Skin epidermis (tissue), 12 donors: Measurements from ENCODE around the gene TEAD4.

Experiments used
- H3K27ac ChIP-seq, 21 experiments: fragments of 200-600 bp; sonication (generic) in 11 of 21; one replicate each; pipeline ENCODE4 v1.5.0; 2020; ENCODE audit warnings: mild to moderate bottlenecking in 3 of 21, inconsistent platforms in 2 of 21, moderate library complexity in 2 of 21
- H3K4me3 ChIP-seq, 7 experiments: fragments of 200-600 bp; sonication (generic) in 2 of 7; one replicate each; pipeline ENCODE4 v1.5.0; 2020; ENCODE audit warnings: inconsistent platforms in 2 of 7, mild to moderate bottlenecking in 2 of 7, moderate library complexity in 1 of 7

TEAD4 gene

DNA sequence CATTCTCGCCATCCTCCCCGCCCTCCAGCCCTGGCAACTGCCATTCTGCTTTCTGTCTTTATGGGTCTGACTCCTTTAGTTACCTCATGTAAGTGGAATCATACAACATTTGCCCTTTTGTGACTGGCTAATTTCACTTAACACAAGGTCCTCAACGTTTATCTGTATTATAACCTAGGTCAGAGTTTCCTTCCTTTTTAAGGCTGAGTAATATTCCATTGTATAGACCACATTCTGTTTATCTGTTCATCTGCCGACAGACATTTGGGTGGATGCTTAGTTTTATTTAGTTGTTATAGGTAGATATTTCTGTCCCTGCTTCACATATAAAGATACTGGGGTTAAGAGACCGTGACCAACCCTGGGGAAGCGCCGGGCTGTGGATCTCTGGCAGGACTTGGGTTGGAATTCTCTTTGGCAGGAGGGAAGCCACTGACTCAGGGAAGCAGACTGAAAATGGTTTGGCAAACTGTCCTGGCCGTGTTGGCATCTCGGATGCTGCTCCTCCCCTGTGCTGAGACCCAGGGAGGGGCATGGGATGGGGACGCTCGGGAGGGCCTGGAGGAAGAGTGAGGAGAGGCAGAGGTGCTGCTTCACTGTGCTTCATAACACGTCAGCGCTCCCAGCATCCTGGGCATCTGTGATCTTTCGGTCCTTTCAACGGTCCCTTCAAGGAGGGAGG, 38.9 kb downstream of the TEAD4 start:
- Histone ChIP-seq H3K27ac (peak overlapping the region in 1 of 21 experiments; percentile 5), H3K4me3 (no peak overlapping the region)

DNA sequence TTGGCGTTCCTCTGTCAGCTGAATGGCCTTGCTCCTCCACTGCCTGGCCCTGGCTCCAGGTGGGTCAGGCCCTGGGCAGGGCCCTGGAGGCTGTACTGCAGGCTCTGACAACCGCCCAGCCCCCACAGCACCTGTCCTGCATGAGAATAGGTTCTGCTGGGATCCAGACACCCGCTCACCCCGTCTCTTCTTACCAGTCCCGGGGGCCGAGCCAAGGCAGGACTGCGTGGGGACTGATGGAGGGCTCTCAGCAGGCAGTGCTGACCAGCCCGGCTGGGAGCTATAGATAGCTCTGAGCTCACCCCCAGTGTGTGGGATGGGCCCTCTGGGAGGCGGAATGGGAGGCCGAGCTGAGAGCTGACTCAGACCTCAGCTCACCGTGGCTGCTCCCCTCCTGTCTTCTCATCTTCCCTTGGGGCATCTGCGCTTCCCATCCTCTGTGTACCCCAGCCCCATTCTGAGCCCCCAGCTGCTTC, 39.6 kb downstream of the TEAD4 start:
- Histone ChIP-seq H3K4me3 (no peak overlapping the region), H3K27ac (peak overlapping the region in 1 of 21 experiments; percentile 5)

DNA sequence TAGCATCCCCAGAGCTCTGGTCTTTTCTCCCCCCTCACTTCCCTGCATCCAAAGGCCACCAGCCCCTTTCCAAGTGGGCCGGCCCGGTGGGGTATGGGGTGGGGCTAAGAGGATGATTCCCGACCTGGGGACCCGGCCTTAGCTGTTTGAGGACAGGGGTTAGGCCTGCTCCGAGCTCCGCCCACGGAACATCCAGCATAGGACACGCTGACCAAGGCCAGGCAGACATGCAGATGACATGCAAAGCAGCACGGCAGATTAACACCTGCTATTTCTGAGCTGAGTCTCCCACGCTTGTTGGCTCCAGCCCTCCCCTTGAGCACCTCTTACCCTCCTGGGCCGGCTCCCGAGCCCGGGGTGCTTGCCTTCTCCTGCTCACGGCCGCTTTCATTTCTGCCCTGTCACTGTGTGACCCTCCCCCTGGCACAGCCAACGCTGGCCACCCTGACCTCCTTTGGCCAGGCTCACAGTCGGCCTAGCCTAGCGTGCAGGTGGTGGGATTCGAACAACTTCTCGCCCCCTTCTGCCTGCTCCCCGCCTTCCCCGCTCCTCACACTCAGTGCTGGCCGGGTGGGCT, 40.2 kb downstream of the TEAD4 start:
- no peak overlapping the region for H3K4me3 ChIP-seq
- no peak overlapping the region for H3K27ac ChIP-seq

DNA sequence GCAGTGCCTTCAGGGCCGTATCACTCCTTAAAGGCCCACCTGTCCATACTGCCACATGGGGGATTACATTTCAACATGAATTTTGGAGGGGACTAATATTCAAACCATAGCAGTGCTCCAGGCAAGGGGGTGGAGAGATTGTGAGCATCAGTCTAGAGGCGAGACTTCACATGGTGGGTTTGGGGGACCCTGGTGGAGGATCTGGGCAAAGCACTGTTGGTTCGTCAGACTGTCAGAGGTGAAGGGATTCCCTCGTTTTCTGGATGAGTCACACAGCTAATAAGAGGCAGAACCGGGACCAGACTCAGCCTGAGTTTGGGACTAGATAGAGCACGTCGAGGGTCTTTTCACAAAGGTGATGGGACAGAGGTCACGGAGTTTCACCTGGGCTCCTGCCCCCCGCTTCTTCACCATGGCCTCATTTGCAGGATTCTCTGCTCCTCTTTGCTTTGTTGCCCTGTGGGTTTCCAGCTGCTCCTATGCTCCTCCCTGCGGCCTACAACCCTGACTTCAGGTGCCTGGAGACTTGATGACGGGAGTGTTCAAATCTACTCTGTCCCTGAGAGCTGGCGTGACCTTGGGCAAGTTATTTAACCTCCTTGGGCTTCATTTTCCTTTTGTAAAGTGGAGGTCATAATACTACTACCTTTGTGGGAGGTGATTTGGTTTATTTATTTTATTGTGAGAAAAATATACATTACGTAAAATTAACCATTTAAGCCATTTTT, 41.5 kb downstream of the TEAD4 start:
- Histone ChIP-seq H3K27ac (no peak overlapping the region), H3K4me3 (no peak overlapping the region)

DNA sequence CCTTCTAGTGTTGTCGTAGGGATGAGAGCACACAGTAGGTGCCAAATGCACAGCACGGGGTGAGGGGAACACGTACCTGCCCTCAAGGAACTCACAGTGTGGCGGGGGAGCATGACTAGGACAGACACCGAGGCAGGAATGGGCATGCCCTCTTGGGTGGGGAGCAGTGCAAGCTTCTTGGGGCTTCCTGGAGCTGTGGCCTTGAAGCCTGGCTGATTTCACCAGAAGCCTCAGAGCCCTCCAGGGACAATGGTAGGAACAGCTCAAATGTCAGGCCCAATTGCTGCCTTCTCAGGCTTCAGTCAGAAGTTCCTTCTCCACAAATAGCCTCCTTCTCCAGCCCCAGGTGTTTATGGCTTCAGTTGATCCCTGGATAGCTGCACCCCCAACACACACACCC, 43.4 kb downstream of the TEAD4 start:
- no peak overlapping the region for H3K27ac ChIP-seq
- no peak overlapping the region for H3K4me3 ChIP-seq

DNA sequence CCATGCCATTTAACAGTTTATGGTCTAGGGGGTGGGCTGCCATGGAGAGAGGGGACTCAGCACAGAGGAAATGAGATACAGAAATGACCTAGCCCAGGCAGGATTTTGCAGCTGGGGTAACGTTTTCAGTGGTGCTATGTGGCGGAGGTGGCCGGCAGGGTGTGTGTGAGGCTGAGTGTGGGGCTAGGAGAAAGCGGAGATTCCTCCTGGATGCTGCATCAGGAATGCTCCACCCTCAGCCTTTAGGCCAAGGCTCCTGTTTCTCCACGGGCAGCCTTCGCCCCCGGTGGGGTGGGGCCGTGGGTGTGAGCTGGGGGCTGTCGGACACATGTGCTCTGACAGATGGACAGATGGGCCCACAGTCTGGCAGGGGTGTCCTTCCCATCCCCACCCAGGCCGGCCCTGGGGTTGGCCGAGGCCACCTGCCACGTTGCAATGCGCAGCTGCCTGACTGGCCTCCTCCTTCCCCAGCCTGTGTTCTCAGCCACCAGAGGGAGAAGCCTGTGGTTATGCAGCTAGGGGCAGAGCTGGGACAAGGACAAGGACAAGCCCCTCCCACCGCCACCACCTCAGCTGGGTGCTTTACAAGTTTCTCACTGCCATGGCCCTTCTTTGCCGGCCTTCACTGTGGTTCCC, 44.3 kb downstream of the TEAD4 start:
- H3K4me3 ChIP-seq, result no peak overlapping the region
- no peak overlapping the region for H3K27ac ChIP-seq

DNA sequence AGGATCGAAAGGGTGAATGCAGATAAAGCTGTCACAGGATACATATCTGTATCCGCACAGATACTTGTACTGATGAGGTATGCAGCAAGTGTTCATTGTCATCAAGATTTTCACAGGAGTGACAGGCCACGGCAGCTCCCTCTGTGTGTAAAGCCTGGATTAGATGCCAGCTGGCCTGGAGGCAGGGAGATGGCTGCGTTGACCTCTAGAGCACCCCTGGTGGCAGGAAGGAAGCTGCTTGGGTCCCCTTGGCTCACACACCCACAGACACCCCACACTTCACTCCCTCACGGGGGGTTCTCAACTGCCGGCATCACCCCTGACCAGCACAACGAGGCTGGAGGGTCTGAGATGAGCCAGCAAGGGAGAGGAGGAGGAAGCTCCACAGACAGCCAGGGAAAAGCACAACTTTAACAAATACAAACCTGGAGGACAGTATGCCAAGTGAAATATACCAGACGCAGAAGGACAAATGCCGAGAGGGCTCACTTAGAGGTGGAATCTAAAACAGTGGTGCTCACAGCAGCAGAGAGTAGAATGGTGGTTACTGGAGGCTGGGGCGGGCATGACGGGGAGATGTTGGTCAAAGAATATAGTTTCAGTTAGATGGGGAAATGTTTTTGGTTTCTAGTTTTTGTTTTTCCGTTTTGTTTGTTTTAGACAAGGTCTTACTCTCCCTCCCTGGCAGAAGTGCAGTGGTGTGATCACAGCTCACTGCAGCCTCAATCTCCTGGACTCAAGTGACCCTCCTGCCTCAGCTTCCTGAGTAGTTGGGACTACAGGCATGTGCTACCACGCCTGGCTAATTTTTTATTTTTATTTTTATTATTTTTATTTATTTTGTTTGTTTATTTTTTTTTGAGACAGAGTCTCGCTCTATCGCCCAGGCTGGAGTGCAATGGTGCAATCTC, 45.7 kb downstream of the TEAD4 start:
- Histone ChIP-seq H3K4me3 (no peak overlapping the region), H3K27ac (no peak overlapping the region)

DNA sequence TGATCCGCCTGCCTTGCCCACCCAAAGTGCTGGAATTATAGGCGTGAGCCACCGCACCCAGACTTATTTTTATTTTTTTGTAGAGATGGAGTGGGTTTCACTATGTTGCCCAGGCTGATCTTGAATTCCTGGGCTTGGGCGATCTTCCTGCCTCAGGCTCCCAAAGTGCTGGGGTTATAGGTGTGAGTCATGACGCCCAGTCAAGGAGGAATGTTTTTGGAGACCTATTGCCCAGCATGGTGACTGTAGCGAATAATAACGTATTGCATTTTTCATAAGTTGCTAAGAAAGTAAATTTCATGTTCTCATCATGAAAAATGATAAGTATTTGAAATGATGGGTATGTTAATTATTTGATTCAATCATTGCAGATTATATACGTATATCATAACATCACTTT, 46.5 kb downstream of the TEAD4 start:
- Histone ChIP-seq H3K4me3 (no peak overlapping the region), H3K27ac (no peak overlapping the region)

DNA sequence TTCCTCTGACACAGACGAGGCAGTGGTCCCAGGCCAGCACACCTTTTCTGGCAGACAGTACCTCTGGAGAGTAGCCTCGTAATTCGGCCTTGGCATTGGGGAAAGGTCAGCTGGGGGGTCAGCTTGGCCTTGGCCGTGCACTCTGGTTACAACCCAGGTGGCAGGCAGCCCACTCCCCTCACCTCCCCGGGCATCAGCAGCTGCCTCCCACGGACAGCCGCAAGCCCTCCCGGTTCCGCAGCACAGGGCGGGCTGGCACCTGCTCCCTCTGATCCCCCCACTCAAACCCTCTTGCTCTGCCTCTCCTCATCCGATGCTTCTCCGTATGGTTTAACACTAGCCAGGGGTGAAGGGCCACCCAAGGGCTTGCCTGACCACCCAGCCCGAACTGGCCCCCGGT, 50.6 kb downstream of the TEAD4 start:
- Histone ChIP-seq H3K4me3 (no peak overlapping the region), H3K27ac (no peak overlapping the region)

DNA sequence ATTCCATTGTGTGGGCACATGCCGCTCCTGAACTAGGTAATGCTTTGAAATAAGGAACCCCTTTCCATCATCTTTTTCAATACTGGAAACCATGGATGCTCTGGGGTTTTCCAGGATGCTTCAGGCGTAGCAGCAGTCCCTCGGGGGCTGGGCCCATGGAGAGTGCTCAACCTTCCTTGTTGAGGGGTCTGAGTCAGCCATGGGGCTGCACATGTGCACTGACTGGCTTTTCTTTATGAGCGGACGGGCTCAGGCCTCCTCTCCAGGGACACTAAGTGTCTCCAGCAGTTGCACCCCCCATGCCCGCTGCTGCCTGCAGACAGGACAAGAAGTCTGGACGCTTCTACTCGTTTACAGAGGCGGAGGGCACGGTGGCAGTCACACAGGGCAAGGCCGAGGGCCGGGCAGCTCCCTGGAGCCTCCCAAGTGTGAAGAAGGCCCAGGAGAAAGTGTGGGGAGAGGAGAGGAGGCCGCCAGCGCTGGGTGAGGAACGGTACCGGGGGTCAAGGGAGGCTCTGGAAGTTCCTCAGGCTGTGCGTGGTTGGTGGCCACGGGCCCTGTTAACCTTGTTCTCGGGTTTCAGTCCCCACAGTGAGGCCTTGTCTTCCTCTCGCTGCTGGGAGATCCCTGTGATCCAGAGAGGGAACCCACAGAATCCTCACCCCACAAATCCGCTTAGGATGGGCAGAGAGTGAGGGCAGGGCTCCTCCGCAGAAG, 51.2 kb downstream of the TEAD4 start:
- Histone ChIP-seq H3K27ac (no peak overlapping the region), H3K4me3 (no peak overlapping the region)

DNA sequence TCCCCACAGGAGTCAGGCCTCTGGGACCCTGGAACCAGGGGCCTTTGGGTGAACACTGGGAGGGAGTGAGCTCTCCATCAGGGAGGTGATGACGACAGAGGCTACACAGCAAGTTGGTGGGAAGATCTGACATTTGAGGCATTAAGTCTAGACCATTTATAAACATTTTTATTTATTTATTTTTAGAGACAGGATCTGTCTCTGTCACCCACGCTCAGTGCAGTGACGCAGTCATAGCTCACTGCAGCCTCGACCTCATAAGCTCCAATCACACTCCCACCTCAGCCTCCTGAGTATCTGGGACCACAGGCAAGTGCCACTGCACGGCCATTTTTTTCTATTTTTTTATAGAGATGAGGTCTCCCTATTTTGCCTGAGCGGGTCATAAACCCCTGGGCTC, 53.6 kb downstream of the TEAD4 start:
- H3K27ac ChIP-seq, result no peak overlapping the region
- H3K4me3 ChIP-seq, result no peak overlapping the region

DNA sequence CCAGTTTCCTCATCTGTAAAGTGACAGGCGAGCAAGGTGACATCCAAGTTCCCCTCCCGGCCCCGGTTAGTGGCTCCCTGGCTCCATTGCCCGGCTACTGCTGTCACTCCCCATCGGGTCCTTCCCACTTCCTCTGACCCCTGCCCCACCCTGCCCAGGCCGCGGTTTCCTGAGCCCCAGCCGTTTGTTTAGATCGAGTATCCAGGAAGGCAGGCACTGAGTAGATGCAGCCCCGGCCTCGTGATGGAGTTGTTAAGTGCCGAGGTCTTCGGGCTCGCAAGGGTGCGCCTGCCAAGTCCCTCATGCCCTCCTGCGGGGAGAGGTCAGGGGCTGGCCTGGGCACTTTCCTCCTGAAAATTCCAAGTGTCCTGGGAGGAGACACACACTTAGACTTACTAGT, 55.4 kb downstream of the TEAD4 start:
- Histone ChIP-seq H3K27ac (no peak overlapping the region), H3K4me3 (no peak overlapping the region)

DNA sequence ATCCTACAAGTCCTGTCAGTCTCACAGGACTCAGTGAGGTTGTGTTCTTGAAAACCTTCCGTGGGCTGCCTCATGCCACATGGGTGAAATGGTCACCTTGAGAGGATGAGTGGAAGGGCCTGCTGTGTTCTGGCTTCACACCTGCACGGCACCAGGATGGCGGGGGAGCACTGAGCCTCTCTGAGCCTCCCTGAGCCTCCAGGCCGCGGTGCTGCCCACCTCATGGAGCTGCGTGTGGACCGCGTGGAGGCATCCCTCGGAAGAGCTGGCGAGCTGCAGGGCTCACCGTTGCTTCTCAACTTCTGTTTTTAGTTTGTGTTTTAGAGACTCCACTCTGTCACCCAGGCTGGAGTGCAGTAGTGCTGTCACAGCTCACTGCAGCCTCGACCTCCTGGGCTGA, 56.2 kb downstream of the TEAD4 start:
- no peak overlapping the region for H3K27ac ChIP-seq
- no peak overlapping the region for H3K4me3 ChIP-seq

DNA sequence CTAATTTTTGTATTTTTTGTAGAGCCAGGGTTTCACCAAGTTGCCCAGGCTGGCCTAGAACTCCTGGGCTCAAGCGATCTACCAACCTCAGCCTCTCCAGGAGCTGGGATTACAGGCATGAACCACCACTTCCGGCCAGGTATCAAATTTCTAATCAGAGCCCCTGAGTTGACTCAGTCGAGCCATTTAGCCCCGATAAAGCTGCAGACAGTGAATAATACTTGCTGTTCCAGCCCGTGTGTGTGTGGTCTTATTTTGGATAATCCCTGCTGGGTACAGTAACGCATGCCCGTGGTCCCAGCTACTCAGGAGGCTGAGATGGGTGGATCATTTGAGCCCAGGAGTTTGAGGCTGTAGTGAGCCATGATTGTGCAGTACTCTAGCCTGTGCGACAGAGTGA, 57.0 kb downstream of the TEAD4 start:
- no peak overlapping the region for H3K27ac ChIP-seq
- no peak overlapping the region for H3K4me3 ChIP-seq

DNA sequence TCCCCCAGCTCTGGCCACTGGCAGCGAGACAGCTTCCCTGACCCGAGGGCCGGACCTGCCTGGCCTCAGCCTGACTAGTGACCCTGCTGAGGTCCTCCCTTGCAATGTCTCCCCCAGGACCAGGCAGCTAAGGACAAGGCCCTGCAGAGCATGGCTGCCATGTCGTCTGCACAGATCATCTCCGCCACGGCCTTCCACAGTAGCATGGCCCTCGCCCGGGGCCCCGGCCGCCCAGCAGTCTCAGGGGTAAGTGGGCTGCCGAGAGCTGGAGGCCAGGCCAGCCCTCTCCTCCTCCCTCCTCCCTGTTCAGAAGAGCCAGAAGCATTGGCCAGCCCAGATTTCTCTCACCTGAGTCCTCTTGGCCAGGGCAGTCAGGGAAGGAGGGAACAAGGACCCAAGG, 58.1 kb downstream of the TEAD4 start:
- H3K4me3 ChIP-seq, result no peak overlapping the region
- no peak overlapping the region for H3K27ac ChIP-seq

DNA sequence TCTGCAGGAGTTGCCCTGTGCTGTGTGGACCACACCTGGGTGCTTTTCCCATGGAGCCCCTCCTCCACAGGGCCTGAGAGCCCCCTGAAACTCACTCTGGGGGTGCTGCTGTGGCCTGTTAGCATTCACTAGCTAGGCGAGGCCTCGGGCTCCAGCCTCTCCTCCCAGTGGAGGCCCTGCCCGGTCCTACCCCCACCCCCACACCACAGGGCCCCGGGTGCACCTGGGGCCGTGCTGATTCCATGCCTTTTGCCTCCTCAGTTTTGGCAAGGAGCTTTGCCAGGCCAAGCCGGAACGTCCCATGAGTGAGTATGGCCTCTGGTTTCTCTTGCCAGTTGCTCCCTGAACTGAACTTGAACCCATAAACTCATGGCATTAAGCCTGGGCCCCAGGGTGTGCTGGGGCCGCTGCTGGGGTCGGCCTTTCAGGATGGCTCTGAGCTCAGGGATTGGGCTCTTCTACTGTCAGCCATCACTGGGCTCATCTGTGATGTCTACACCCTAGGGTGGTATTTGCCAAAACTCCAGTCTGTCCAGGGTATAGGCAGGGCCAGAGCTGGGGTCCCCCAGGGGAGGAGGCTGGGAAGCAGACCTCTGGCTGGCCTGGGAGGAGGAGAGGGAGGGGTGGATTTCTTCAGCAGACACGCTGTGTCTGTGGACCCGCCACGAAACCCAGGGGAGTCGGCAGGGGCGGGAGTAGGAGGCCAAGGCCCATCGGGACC, 59.2 kb downstream of the TEAD4 start:
- H3K27ac ChIP-seq, result no peak overlapping the region

DNA sequence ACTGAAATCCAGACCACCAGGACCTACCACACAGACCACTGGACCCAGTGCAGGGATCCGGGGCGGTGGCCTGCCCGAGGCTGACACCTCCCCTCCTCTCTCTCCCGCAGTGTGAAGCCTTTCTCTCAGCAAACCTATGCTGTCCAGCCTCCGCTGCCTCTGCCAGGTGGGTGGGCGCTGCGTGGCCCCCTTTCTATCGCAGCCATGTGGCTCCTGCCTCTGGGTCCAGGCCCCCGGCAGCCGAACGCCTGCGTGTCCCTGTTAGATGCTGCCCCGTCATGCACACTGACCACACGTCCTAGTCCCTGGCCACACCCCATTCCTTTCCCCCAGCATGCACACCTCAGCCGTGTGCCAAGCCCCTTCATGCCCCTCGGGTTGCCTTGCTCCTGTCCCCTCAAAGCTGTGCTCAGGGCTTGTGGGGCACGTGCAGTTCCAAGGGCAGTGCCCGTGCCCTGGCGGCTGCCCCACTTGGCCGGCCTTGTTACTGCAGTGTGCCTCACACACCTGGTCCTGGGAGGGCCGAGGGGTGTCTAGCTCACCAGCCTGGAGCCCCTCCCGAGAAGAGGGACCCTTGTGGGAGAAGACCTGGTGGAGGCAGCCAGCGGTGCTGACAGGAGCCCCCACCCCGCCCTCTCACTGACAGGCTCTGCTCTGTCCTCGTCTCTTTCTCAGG, 59.9 kb downstream of the TEAD4 start:
- H3K4me3 ChIP-seq, result no peak overlapping the region

More for the DNA sequence above, 59.2 kb downstream of the TEAD4 start:
- H3K4me3 ChIP-seq, result no peak overlapping the region

DNA sequence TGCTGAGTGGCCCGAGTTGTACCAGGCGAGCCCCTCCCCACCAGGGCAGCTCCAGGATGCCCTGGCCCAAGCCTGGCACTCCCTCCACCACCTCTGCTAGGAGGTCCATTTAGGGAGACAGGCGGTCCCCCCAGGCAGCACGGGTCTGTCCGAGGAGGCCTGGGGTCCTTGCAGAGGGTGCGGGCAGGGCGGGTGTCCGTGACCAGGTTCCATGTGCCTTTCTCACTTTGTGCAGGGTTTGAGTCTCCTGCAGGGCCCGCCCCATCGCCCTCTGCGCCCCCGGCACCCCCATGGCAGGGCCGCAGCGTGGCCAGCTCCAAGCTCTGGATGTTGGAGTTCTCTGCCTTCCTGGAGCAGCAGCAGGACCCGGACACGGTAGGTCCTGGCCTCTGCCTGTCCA, 61.2 kb downstream of the TEAD4 start:
- no peak overlapping the region for H3K27ac ChIP-seq
- no peak overlapping the region for H3K4me3 ChIP-seq

More for the DNA sequence above, 59.9 kb downstream of the TEAD4 start:
- no peak overlapping the region for H3K27ac ChIP-seq
